Measurements from ENCODE around the gene CHDH. TPM values are rescaled to one million over a fixed set of nuclear protein-coding genes. Genes with fewer than 3 reads are reported as not detected.

CHDH gene
- total RNA-seq, 2 donors from 2014 or later, result 0.29 to 0.39 TPM

DNA sequence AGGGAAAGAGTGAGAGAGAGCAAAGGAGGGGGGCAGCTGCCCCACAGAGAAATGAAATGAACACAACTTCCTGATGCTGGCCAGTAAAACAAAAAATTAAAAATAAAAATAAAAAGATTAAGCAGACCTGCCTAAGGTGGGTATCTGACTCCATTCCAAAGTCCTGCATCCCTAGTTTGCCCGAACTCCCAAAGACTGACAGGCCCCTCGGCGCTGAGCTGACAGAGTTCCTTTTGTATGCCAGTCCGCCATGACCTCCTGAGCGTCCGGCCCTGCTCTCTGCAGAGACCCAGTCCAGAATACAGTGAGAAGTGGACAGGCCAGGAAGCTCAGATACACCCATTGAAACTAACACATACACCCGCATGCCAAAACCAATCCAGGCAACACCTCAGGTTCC lies 54.9 kb downstream of the CHDH start:
- H3K36me3 Mint-ChIP-seq, result no peaks in the 10 kb centered on the region
- ATAC-seq, result no peak
- H3K27me3 Mint-ChIP-seq, result peaks cover 7 to 35% of the 10 kb centered on the region in 2 donors
- H3K9me3 Mint-ChIP-seq, result no peaks in the 10 kb centered on the region
- DNase-seq (ENCODE audit: low spot score), result peak; percentile 25
- no peak overlapping the region for H3K27ac Mint-ChIP-seq
- H3K4me1 Mint-ChIP-seq (ENCODE audit: low read depth in 2 of 2), result no peaks in the 10 kb centered on the region
- H3K4me3 Mint-ChIP-seq, result no peak overlapping the region

DNA sequence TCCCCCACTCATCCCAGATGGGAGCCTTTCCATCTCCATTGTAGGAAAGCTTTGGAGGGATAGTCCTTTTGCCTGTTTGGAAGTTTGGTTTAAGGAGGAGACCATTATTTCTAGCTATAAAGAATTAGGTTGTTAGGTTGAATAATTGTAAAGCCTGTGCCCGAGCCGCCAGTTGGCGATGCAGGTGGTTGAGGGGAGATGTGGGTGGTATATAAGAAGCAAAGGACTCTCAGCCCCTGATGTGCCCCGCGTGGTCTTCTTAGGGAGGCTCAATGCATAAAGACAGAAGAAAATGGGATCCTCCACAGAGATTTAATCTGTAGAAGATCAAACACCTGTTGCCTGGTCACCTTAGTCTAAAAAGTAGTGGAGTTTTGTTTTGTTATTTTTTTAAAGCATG lies 55.7 kb downstream of the CHDH start:
- Mint-ChIP-seq H3K27me3 (peaks cover 5 to 34% of the 10 kb centered on the region in 2 donors), H3K4me3 (no peak overlapping the region), H3K27ac (no peak overlapping the region), H3K9me3 (no peaks in the 10 kb centered on the region), H3K36me3 (no peaks in the 10 kb centered on the region), H3K4me1 (ENCODE audit: low read depth in 2 of 2) (no peaks in the 10 kb centered on the region)
- DNase-seq (ENCODE audit: low spot score), result no peak
- ATAC-seq, result no peak

DNA sequence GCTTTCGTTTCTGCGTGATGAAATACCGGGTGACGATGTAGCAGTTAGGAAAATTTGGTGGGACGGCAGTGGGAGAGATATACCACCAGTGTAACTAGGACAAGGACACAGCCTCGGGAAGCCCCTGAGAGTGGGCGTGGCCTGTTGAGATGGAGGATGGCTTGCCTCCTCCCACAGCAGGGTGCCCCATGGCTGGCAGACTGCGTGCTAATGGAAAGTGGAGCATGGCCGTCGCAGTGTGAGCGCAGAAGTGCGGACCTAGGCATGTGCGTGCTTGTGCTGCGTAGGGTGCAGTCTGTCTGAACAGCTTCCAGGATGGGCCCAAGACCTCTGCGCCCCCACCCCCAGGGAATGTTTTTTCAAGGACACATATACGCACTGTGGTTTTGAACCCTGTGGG lies 56.8 kb downstream of the CHDH start:
- no peak overlapping the region for H3K4me3 Mint-ChIP-seq
- ATAC-seq (no peak), DNase-seq (ENCODE audit: low spot score) (peak; percentile 45)
- H3K36me3 Mint-ChIP-seq, result no peaks in the 10 kb centered on the region
- peaks cover 5 to 29% of the 10 kb centered on the region in 2 donors for H3K27me3 Mint-ChIP-seq
- no peak overlapping the region for H3K27ac Mint-ChIP-seq
- H3K9me3 Mint-ChIP-seq, result no peaks in the 10 kb centered on the region
- no peaks in the 10 kb centered on the region for H3K4me1 Mint-ChIP-seq (ENCODE audit: low read depth in 2 of 2)

GRCh38 chr3:53788038-53788437 lies 58.2 kb downstream of the CHDH start:
- Mint-ChIP-seq H3K4me3 (no peak overlapping the region), H3K36me3 (no peaks in the 10 kb centered on the region), H3K27me3 (peaks cover 8 to 23% of the 10 kb centered on the region in 2 donors), H3K4me1 (ENCODE audit: low read depth in 2 of 2) (no peaks in the 10 kb centered on the region), H3K9me3 (no peaks in the 10 kb centered on the region), H3K27ac (no peak overlapping the region)
- DNase-seq (ENCODE audit: low spot score) (no peak), ATAC-seq (no peak)

GRCh38 chr3:53787016-53787415 lies 59.2 kb downstream of the CHDH start:
- DNase-seq (ENCODE audit: low spot score) (no peak), ATAC-seq (no peak)
- H3K9me3 Mint-ChIP-seq, result no peaks in the 10 kb centered on the region
- H3K27ac Mint-ChIP-seq, result no peak overlapping the region
- H3K36me3 Mint-ChIP-seq, result no peaks in the 10 kb centered on the region
- no peaks in the 10 kb centered on the region for H3K4me1 Mint-ChIP-seq (ENCODE audit: low read depth in 2 of 2)
- H3K4me3 Mint-ChIP-seq, result no peak overlapping the region
- H3K27me3 Mint-ChIP-seq, result peaks cover 10 to 23% of the 10 kb centered on the region in 2 donors

DNA sequence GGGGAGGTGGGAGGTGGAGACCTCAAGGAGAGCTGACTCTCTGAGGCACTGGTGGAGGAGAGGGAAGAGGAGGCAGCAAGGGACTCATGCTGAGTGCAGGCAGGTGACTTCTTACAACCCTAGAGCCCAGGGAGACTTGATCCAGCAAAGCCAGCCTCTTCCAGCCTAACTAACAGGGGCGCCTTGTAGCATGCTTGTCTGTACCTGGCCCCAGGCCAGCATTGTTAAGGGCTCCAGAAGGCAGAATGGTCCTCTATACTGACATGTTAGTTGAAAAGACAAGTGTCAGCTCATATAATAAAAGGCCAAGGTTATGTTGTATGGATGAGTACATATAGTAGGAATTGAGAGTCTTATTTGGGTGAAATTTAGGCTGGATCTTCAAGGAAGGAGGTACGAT lies 65.4 kb downstream of the CHDH start:
- H3K36me3 Mint-ChIP-seq, result no peaks in the 10 kb centered on the region
- DNase-seq (ENCODE audit: low spot score) (no peak), ATAC-seq (peak in 1 of 2 donors; percentile 11)
- H3K4me1 Mint-ChIP-seq (ENCODE audit: low read depth in 2 of 2), result no peaks in the 10 kb centered on the region
- no peaks in the 10 kb centered on the region for H3K9me3 Mint-ChIP-seq
- H3K27ac Mint-ChIP-seq, result no peak overlapping the region
- no peak overlapping the region for H3K4me3 Mint-ChIP-seq
- peaks cover 5 to 12% of the 10 kb centered on the region in 2 donors for H3K27me3 Mint-ChIP-seq

DNA sequence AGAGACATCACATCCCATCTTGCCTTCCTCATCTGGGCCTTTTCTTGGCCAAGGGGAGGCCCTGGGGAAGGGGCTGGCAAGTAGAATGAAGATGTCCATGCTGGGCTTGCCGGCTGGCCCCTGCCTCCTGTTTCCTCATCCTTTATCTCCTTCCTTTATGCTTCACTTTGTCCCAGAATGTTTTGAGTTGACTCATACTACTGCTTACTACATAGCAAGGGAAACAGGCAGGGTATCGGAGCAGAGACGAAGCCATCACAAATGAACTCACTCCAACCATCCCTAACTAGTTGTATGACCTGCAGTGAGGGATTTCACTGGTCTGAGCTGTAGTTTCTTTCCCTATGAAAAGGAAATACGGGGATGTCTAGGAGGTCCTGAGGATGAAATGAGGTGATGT lies 66.0 kb downstream of the CHDH start:
- H3K4me3 Mint-ChIP-seq, result no peak overlapping the region
- H3K27me3 Mint-ChIP-seq, result peaks cover 5 to 12% of the 10 kb centered on the region in 2 donors

DNA sequence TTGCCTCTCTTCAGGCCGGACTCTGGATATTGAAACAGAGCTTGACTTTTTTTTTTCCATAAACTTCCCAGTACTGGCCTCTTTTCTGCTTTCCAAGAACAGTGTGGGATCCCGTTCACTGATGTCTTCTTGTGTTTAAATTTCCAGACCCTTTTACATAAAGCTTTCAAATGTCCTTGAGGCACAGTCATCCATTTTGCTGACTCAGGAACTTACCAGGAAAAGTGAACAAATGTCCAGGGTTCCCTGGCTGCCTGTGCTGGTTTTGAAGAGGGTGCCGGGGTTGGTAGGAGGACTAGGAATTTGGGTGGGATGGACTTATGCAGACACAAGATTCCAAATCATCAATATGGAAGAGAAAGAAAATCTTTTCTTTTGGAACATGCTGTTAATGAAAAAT lies 68.1 kb downstream of the CHDH start:
- peaks cover 3 to 7% of the 10 kb centered on the region in 2 donors for H3K27me3 Mint-ChIP-seq
- no peaks in the 10 kb centered on the region for H3K4me1 Mint-ChIP-seq (ENCODE audit: low read depth in 2 of 2)
- no peak overlapping the region for H3K27ac Mint-ChIP-seq
- no peak for DNase-seq (ENCODE audit: low spot score)
- no peak overlapping the region for H3K4me3 Mint-ChIP-seq
- H3K9me3 Mint-ChIP-seq, result no peaks in the 10 kb centered on the region
- H3K36me3 Mint-ChIP-seq, result no peaks in the 10 kb centered on the region
- no peak for ATAC-seq

More for the DNA sequence above, 66.0 kb downstream of the CHDH start:
- H3K9me3 Mint-ChIP-seq, result no peaks in the 10 kb centered on the region
- DNase-seq (ENCODE audit: low spot score) (no peak), ATAC-seq (no peak)
- H3K4me1 Mint-ChIP-seq (ENCODE audit: low read depth in 2 of 2), result no peaks in the 10 kb centered on the region
- no peak overlapping the region for H3K27ac Mint-ChIP-seq
- H3K36me3 Mint-ChIP-seq, result no peaks in the 10 kb centered on the region

DNA sequence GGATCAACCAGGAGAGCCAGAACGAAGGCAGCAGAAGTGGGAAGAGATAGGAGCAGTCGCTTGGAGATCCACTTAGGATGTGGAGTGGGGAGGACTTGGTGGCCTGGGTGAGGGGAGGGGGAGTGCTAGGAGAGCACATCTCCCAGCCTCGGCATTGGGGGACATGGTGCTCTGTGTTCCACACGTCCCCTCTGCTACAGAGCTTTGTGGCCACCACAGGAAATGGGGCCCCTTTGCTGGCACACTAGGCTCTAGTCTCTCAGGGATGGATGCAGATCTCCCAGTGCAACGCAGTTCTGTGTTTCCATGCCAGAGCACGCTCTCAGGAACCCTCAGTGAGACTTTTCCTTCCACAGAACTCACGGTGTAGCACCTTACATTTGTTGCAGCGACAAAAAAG lies 68.8 kb downstream of the CHDH start:
- Mint-ChIP-seq H3K27me3 (peaks cover 0 to 7% of the 10 kb centered on the region in 2 donors), H3K36me3 (no peaks in the 10 kb centered on the region), H3K4me1 (ENCODE audit: low read depth in 2 of 2) (no peaks in the 10 kb centered on the region), H3K4me3 (no peak overlapping the region), H3K27ac (no peak overlapping the region), H3K9me3 (no peaks in the 10 kb centered on the region)
- ATAC-seq (no peak), DNase-seq (ENCODE audit: low spot score) (no peak)

GRCh38 chr3:53776494-53777101 lies 69.6 kb downstream of the CHDH start:
- Mint-ChIP-seq H3K4me3 (no peak overlapping the region), H3K4me1 (ENCODE audit: low read depth in 2 of 2) (no peaks in the 10 kb centered on the region), H3K27ac (no peak overlapping the region), H3K36me3 (no peaks in the 10 kb centered on the region), H3K27me3 (peaks cover 0 to 15% of the 10 kb centered on the region in 2 donors), H3K9me3 (no peaks in the 10 kb centered on the region)
- no peak for DNase-seq (ENCODE audit: low spot score)
- no peak for ATAC-seq

- H3K27me3 Mint-ChIP-seq, result peaks cover 0 to 22% of the 10 kb centered on the region in 2 donors
Observed at GRCh38 chr3:53775834-53776251, 70.4 kb downstream of the CHDH start.

GRCh38 chr3:53775018-53775417 lies 71.2 kb downstream of the CHDH start:
- no peaks in the 10 kb centered on the region for H3K36me3 Mint-ChIP-seq
- no peak overlapping the region for H3K27ac Mint-ChIP-seq
- ATAC-seq, result no peak
- no peaks in the 10 kb centered on the region for H3K4me1 Mint-ChIP-seq (ENCODE audit: low read depth in 2 of 2)
- H3K27me3 Mint-ChIP-seq, result peaks cover 6 to 28% of the 10 kb centered on the region in 2 donors
- no peak for DNase-seq (ENCODE audit: low spot score)
- no peaks in the 10 kb centered on the region for H3K9me3 Mint-ChIP-seq
- no peak overlapping the region for H3K4me3 Mint-ChIP-seq

More at GRCh38 chr3:53775834-53776251, 70.4 kb downstream of the CHDH start:
- no peak overlapping the region for H3K27ac Mint-ChIP-seq
- DNase-seq (ENCODE audit: low spot score) (no peak), ATAC-seq (no peak)
- no peaks in the 10 kb centered on the region for H3K36me3 Mint-ChIP-seq
- no peaks in the 10 kb centered on the region for H3K9me3 Mint-ChIP-seq
- H3K4me1 Mint-ChIP-seq (ENCODE audit: low read depth in 2 of 2), result no peaks in the 10 kb centered on the region
- H3K4me3 Mint-ChIP-seq, result no peak overlapping the region

DNA sequence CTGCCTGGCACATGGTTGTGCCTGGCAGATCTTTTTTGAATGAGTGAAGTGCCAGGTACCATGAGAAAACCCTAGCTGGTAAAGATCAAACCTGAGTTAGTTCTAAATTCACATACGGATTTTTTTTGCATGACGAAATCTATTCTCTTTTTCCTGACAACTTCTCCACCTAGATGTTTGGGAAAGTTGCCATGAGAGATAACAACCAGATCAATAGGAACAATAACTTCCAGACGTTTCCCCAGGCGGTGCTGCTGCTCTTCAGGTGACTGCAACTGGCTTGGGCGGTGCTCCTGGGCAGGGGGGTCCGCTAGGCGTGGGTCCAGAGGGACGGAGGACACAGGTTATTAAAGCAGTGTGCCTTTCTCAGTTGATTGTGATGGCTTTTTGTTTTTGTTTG lies 71.8 kb downstream of the CHDH start:
- Mint-ChIP-seq H3K36me3 (no peaks in the 10 kb centered on the region), H3K4me1 (ENCODE audit: low read depth in 2 of 2) (no peaks in the 10 kb centered on the region), H3K4me3 (no peak overlapping the region), H3K9me3 (no peaks in the 10 kb centered on the region), H3K27ac (no peak overlapping the region), H3K27me3 (peaks cover 7 to 30% of the 10 kb centered on the region in 2 donors)
- DNase-seq (ENCODE audit: low spot score) (no peak), ATAC-seq (no peak)

- Mint-ChIP-seq H3K36me3 (no peaks in the 10 kb centered on the region), H3K27me3 (peaks cover 7 to 30% of the 10 kb centered on the region in 2 donors), H3K4me1 (ENCODE audit: low read depth in 2 of 2) (no peaks in the 10 kb centered on the region), H3K4me3 (no peak overlapping the region), H3K27ac (no peak overlapping the region), H3K9me3 (no peaks in the 10 kb centered on the region)
- DNase-seq (ENCODE audit: low spot score) (peak; percentile 5), ATAC-seq (no peak)
Observed at GRCh38 chr3:53773611-53774368, 72.4 kb downstream of the CHDH start.

All from natural killer cell treated with Interleukin-12 subunit alpha and Interleukin-12 subunit beta and Interleukin-15 and Interleukin-18, amount 100 ng/mL, for 72 hours (primary cell).